ENCODE results near the gene KXD1. TPM values are rescaled to one million over a fixed set of nuclear protein-coding genes. Genes with fewer than 3 reads are reported as not detected.

KXD1 gene
- total and polyA plus RNA-seq, 10 of the 15 experiments (the other 5 are each of a cell fraction or from before 2014, with no cell fraction given): 27.5 to 209 (median 129) TPM

GRCh38 chr19:18612051-18612771 is 54.5 kb downstream of the KXD1 start (continued):
- TF ChIP-seq IKZF2 (IDR thresholded peaks at IDR 0.05) (no peak), HDGF (IDR thresholded peaks at IDR 0.05) (no peak), NKRF (conservative IDR thresholded peaks at IDR 0.05) (no peak), JUNB (IDR thresholded peaks at IDR 0.05) (no peak), EGR1 (IDR thresholded peaks at IDR 0.05; ENCODE audit: borderline replicate concordance in 1 of 2, low read depth in 2 of 2, low read length in 2 of 2) (no peak)

GRCh38 chr19:18612772-18613588 is 55.3 kb downstream of the KXD1 start, which contains the start of gene TMEM59L:
TMEM59L (plus strand) TSS chr19:18612870; CDS start chr19:18612959, 89 bp downstream.
- no TSS peak for BruUV-seq (replicated peaks)
- WGBS (ENCODE audit: insufficient coverage, insufficient replicate concordance, low lambda C conversion rate, missing lambda C conversion rate): 7% methylated on average over 30 of the region's 70 CpGs
- Histone ChIP-seq H3K79me2 (ENCODE audit: control insufficient read depth, insufficient read depth, low read length) (no peaks in the 10 kb centered on the region), H2AFZ (ENCODE audit: control insufficient read depth, low read depth, low read length) (no peak within 1 kb of the TSS), H3K27me3 (replicated peaks in 1 of 2; ENCODE audit: control insufficient read depth in 2 of 2, insufficient read depth in 2 of 2, low read length in 1 of 2) (peaks cover 19 to 27% of the 10 kb centered on the region in 2 experiments), H3K4me3 (no peak within 1 kb of the TSS), H3K36me3 (ENCODE audit: control insufficient read depth in 2 of 2, insufficient read depth in 2 of 2, low read length in 1 of 2) (no peaks in the 10 kb centered on the region), H3K27ac (ENCODE audit: control insufficient read depth, insufficient read depth) (no peak within 1 kb of the TSS), H3K4me1 (ENCODE audit: control insufficient read depth, insufficient read depth, low read length) (no peaks in the 10 kb centered on the region), H3K9me3 (replicated peaks; ENCODE audit: control insufficient read depth, insufficient read depth, low read length) (no peaks in the 10 kb centered on the region), H4K20me1 (ENCODE audit: control insufficient read depth, insufficient read depth) (peaks cover 2% of the 10 kb centered on the region; the same call in 1 of the 2 replicates), H3K4me2 (ENCODE audit: control insufficient read depth, insufficient read depth) (no peak within 1 kb of the TSS), H3K9ac (ENCODE audit: control insufficient read depth, insufficient read depth, low read length) (no peak within 1 kb of the TSS)
- ChIA-PET SMC1A (ENCODE audit: uncharacterized antibody, unreplicated experiment) (interaction anchor here (0.6 kb wide), 1 partner anchor 128 kb away, joined by 3 read pairs; no protein-coding TSS in a partner anchor), RAD21 (ENCODE audit: unreplicated experiment) (no interaction called here), CTCF (no interaction called here), POLR2A (no interaction called here)
- TF ChIP-seq IRF4 (IDR thresholded peaks at IDR 0.05; ENCODE audit: low read depth, low read length) (no peak), MXI1 (IDR thresholded peaks at IDR 0.05; ENCODE audit: low read depth, low read length) (no peak), FOXK2 (IDR thresholded peaks at IDR 0.05) (no peak), SUZ12 (IDR thresholded peaks at IDR 0.05; ENCODE audit: unreplicated experiment) (peak; percentile 92)
- FAIRE-seq (no peak), DNase-seq (ENCODE audit: low read depth, low spot score) (no peak), ATAC-seq (no peak)
- in situ Hi-C loops (cut with MboI): no loop called here
- intact Hi-C loops (cut with micrococcal nuclease; ENCODE audit: unreplicated experiment): no loop called here
